Measurements from ENCODE around the gene CRYZ.

DNA sequence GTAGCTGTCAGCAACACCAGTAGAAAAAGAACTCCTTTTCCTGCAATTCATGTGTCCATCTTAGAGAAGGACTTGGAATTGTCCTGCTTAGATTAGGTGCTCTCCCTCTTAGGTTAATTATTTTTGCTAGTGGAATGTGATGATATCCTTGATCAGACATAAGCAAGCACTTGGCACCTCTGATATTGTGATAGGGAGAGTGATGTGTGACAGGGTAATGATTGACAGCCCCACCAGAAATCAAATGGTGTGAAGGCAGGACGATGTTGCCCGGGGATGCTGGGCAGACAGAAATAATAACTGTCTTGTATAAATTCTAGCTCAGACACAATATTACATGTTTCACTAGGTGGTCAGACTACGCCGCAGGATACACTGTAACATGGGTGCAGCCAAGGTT, 4.5 kb upstream of the CRYZ start:
- TF ChIP-seq FOXM1 (IDR thresholded peaks at IDR 0.05; ENCODE audit: low read depth) (no peak), EZH2phosphoT487 (IDR thresholded peaks at IDR 0.05; ENCODE audit: borderline replicate concordance, low read depth) (no peak), RXRA (IDR thresholded peaks at IDR 0.05; ENCODE audit: borderline replicate concordance, low read depth) (no peak), SIN3A (IDR thresholded peaks at IDR 0.05; ENCODE audit: borderline replicate concordance, low read depth, low read length) (no peak)
- TF ChIP-seq, protein P1, sequence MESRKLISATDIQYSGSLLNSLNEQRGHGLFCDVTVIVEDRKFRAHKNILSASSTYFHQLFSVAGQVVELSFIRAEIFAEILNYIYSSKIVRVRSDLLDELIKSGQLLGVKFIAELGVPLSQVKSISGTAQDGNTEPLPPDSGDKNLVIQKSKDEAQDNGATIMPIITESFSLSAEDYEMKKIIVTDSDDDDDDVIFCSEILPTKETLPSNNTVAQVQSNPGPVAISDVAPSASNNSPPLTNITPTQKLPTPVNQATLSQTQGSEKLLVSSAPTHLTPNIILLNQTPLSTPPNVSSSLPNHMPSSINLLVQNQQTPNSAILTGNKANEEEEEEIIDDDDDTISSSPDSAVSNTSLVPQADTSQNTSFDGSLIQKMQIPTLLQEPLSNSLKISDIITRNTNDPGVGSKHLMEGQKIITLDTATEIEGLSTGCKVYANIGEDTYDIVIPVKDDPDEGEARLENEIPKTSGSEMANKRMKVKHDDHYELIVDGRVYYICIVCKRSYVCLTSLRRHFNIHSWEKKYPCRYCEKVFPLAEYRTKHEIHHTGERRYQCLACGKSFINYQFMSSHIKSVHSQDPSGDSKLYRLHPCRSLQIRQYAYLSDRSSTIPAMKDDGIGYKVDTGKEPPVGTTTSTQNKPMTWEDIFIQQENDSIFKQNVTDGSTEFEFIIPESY (IDR thresholded peaks at IDR 0.05; ENCODE audit: borderline replicate concordance, low read depth): no peak
- TF ChIP-seq, protein P2, sequence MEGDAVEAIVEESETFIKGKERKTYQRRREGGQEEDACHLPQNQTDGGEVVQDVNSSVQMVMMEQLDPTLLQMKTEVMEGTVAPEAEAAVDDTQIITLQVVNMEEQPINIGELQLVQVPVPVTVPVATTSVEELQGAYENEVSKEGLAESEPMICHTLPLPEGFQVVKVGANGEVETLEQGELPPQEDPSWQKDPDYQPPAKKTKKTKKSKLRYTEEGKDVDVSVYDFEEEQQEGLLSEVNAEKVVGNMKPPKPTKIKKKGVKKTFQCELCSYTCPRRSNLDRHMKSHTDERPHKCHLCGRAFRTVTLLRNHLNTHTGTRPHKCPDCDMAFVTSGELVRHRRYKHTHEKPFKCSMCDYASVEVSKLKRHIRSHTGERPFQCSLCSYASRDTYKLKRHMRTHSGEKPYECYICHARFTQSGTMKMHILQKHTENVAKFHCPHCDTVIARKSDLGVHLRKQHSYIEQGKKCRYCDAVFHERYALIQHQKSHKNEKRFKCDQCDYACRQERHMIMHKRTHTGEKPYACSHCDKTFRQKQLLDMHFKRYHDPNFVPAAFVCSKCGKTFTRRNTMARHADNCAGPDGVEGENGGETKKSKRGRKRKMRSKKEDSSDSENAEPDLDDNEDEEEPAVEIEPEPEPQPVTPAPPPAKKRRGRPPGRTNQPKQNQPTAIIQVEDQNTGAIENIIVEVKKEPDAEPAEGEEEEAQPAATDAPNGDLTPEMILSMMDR (IDR thresholded peaks at IDR 0.05): no peak
- TF ChIP-seq, protein P3, sequence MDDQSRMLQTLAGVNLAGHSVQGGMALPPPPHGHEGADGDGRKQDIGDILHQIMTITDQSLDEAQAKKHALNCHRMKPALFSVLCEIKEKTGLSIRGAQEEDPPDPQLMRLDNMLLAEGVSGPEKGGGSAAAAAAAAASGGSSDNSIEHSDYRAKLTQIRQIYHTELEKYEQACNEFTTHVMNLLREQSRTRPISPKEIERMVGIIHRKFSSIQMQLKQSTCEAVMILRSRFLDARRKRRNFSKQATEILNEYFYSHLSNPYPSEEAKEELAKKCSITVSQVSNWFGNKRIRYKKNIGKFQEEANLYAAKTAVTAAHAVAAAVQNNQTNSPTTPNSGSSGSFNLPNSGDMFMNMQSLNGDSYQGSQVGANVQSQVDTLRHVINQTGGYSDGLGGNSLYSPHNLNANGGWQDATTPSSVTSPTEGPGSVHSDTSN (IDR thresholded peaks at IDR 0.05): no peak
